Neural crest cell (in vitro differentiated cells): Measurements from ENCODE around the gene ZHX3. TPM values are rescaled to one million over a fixed set of nuclear protein-coding genes. Genes with fewer than 3 reads are reported as not detected.

ENCODE experiments used
- DNase-seq: peaks from one replicate; pipeline ENCODE4 v3.0.0; 2021; ENCODE audit warnings: low read depth, mixed read lengths, low spot score
- H3K27ac Mint-ChIP-seq: one replicate; pipeline ENCODE4 v1.8.0; 2021; ENCODE audit warnings: mild to moderate bottlenecking, mixed read lengths; ENCODE audit not compliant: unreplicated experiment
- H3K27me3 Mint-ChIP-seq: 2 replicates; pipeline ENCODE4 v1.8.0; 2021; ENCODE audit warnings: low read depth, mild to moderate bottlenecking, mixed read lengths
- H3K36me3 Mint-ChIP-seq: 2 replicates; pipeline ENCODE4 v1.8.0; 2021; ENCODE audit warnings: low read depth, mild to moderate bottlenecking, mixed read lengths
- H3K4me1 Mint-ChIP-seq: 2 replicates; pipeline ENCODE4 v1.8.0; 2021; ENCODE audit warnings: mixed read lengths
- H3K4me3 Mint-ChIP-seq: one replicate; pipeline ENCODE4 v1.8.0; 2021; ENCODE audit warnings: mild to moderate bottlenecking, mixed read lengths
- H3K9me3 Mint-ChIP-seq: 2 replicates; pipeline ENCODE4 v1.8.0; 2021; ENCODE audit warnings: mixed read lengths
- CTCF ChIP-seq: fragments of 200-600 bp; sonication (generic); conservative IDR thresholded peaks from 2 replicates; pipeline ENCODE4 v1.5.0; 2021; ENCODE audit warnings: antibody characterized with exemption, mild to moderate bottlenecking
- total RNA-seq: library from RNA; stranded (reverse); gene quantifications from 2 replicates; pipeline ENCODE4 v1.2.1, GENCODE V29; 2021

Gene ZHX3
- total RNA-seq, 1 donor from 2014 or later = 13.0 TPM

GRCh38 chr20:41307021-41307420 is 10.5 kb downstream of the ZHX3 start:
- H3K4me1 Mint-ChIP-seq = no peaks in the 10 kb centered on the region
- no peak for TF ChIP-seq CTCF
- H3K36me3 Mint-ChIP-seq = no peaks in the 10 kb centered on the region
- no peak for DNase-seq
- H3K27ac Mint-ChIP-seq = no peak overlapping the region
- no peaks in the 10 kb centered on the region for H3K9me3 Mint-ChIP-seq
- H3K4me3 Mint-ChIP-seq = no peak overlapping the region
- no peaks in the 10 kb centered on the region for H3K27me3 Mint-ChIP-seq

GRCh38 chr20:41306061-41306727 is 11.3 kb downstream of the ZHX3 start:
- Mint-ChIP-seq H3K27ac (no peak overlapping the region), H3K9me3 (no peaks in the 10 kb centered on the region), H3K4me1 (no peaks in the 10 kb centered on the region), H3K27me3 (no peaks in the 10 kb centered on the region), H3K4me3 (no peak overlapping the region), H3K36me3 (no peaks in the 10 kb centered on the region)
- TF ChIP-seq CTCF = no peak
- DNase-seq = no peak

- no peak overlapping the region for H3K4me3 Mint-ChIP-seq
- no peaks in the 10 kb centered on the region for H3K9me3 Mint-ChIP-seq
- no peak for DNase-seq
- H3K36me3 Mint-ChIP-seq = no peaks in the 10 kb centered on the region
- no peaks in the 10 kb centered on the region for H3K27me3 Mint-ChIP-seq
- no peak for TF ChIP-seq CTCF
- no peak overlapping the region for H3K27ac Mint-ChIP-seq
- peaks cover 9% of the 10 kb centered on the region for H3K4me1 Mint-ChIP-seq
Observed at GRCh38 chr20:41304424-41305079, 13.0 kb downstream of the ZHX3 start.

GRCh38 chr20:41304002-41304401 is 13.5 kb downstream of the ZHX3 start:
- no peak overlapping the region for H3K27ac Mint-ChIP-seq
- TF ChIP-seq CTCF = no peak

GRCh38 chr20:41300886-41301285 is 16.6 kb downstream of the ZHX3 start:
- Mint-ChIP-seq H3K4me1 (peaks cover 9% of the 10 kb centered on the region), H3K27me3 (no peaks in the 10 kb centered on the region), H3K9me3 (peaks cover 2% of the 10 kb centered on the region), H3K27ac (no peak overlapping the region), H3K4me3 (no peak overlapping the region), H3K36me3 (no peaks in the 10 kb centered on the region)
- TF ChIP-seq CTCF = no peak
- DNase-seq = no peak

More at GRCh38 chr20:41304002-41304401, 13.5 kb downstream of the ZHX3 start:
- H3K9me3 Mint-ChIP-seq = no peaks in the 10 kb centered on the region
- no peaks in the 10 kb centered on the region for H3K36me3 Mint-ChIP-seq
- H3K27me3 Mint-ChIP-seq = no peaks in the 10 kb centered on the region
- peaks cover 9% of the 10 kb centered on the region for H3K4me1 Mint-ChIP-seq
- H3K4me3 Mint-ChIP-seq = no peak overlapping the region
- no peak for DNase-seq
